ENCODE measurements around the gene HDAC10.

The HDAC10 gene

DNA sequence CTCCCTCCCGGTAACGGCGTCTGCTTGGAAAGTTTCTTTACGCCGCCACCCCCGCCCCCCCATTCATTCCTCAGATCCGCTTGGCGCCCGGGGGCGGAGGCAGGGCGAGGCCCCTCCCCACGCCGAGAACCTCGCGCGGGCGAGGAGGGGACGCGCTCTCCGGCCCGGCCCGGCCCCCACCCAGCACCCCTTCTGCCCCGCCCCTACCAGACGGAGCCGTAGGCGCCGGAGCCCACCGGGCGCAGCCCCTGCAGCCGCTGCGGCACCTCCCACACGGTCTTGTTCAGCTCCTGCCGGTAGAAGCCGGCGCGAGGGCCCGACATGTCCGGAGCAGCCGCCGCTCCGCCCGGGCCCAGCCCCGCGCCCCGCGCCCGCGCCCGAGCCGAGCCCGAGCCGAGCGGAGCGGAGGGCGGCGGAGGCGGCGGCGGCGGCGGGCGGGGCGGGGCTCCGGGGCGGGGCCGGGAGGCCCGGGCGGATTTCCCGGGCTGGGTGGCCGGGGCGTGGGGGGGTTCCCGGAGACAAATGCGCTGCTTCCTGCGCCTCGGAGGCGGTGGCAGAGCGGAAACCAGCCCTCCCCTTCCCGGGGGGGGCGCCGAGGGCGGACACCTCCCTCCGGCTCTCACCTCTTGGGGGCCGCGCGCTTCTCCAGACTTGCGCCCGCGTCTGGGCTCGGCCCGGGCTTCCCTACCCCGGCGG, 19.1 kb upstream of the HDAC10 start, which contains the start of gene MAPK11:
Gene MAPK11 (minus strand): TSS at position 411 of the 696 bp plus-strand sequence. CDS start 88 bp downstream, at position 323.
- peak; percentile 21 for DNase-seq

GRCh38 chr22:50269573-50269969, 18.5 kb upstream of the HDAC10 start:
- DNase-seq, result no peak

DNA sequence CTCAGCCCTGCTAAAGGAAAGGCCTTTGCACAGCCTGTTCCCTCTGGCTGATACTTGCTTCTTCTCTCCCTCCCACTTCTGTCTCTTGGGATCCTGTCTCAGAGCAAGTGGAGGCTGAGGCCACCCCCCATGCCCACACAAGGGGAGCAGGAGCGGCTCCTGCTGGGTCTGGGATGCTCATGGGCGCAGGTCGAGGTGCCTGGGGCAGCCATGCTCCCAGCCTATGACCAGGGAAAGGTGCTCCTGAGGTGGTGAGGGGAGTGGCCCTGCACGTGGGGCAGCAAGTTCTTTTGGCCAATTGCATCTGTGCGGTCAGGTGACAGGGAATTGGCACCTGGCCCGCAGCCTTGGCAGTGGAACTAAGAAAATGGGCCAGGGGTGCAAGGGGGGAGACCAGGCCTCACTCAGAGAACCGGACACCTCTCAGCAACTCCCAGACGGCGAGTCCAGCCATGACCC, 17.6 kb upstream of the HDAC10 start:
- DNase-seq, result peak; percentile 30

- DNase-seq, result no peak
These were observed 16.7 kb upstream of the HDAC10 start for GRCh38 chr22:50267591-50268390.

DNA sequence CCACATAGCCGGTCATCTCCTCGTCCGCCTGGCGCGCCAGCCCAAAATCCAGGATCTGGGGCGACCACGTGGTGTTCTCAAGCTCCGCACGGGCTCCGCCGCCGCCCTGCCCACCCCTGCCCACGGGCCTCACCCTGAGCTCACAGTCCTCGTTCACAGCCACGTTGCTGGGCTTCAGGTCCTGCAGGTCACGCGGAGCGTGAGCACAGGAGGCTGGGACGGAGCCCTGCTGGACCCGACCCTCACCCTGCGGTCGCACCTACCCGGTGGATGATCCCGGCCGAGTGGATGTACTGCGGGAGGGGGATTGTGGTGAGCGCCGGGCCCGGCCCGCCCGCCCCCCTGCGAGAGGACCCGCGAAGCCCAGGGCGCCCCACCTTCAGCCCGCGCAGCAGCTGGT, 15.9 kb upstream of the HDAC10 start:
- DNase-seq, result no peak

DNA sequence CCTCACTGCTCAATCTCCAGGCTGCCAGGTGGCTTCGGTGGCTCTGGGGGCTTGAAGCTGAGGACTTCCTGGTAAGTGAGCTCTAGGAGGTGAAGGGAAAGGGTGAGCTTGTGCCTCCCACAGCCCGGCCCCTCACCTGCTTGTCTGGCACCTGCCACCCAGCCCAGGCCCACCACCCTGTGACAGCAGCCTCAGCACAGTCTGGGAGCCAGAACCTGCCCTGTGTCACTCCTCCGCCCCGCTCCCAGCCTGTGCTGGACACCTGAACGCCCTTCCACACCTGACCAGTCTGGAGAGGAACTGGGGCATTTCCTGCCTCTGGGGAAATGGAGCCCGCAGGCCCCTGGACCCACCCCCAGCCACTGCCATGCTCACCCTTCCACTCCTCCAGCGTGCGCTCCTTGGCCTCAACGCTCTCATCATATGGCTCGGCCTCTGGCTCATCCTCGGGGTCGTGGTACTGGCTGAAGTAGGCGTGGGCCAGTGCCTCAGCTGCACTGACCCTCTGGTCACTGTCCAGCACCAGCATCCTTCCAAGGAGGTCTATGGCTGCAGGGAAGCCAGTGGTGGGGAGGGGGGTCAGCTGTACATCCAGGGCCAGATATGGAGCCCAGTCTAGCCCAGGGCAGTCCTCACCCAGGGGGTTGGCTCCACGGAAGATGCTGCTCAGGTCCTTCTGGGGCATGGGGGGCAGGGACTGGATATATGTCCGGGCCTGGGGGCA, 14.0 kb upstream of the HDAC10 start:
- no peak for DNase-seq

GRCh38 chr22:50264104-50264745, 13.2 kb upstream of the HDAC10 start:
- DNase-seq, result no peak

- DNase-seq, result no peak
These were observed 12.0 kb upstream of the HDAC10 start for GRCh38 chr22:50262973-50263617.

DNA sequence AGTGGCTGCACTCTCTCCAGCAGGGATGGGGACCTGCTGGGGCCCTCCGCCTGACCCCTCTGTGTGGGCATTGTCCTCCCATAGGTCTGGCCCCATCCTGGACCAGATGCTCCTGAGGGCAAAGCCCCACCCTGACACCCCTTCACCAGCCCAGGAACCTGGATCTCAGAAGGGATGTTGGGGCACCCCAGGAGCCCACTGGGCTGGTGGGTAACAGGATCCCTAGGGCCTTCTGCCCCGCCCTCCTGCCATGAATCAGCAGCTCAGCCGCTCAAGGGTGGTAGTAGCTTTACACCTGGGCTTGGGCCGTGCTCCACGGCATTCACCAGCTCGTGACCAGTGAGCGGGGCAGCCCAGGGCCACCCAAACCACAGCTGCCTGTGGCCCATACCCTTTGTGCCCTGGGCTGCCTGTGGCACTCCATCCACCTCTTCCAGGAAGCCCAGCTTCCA, 11.4 kb upstream of the HDAC10 start:
- peak; percentile 34 for DNase-seq

DNA sequence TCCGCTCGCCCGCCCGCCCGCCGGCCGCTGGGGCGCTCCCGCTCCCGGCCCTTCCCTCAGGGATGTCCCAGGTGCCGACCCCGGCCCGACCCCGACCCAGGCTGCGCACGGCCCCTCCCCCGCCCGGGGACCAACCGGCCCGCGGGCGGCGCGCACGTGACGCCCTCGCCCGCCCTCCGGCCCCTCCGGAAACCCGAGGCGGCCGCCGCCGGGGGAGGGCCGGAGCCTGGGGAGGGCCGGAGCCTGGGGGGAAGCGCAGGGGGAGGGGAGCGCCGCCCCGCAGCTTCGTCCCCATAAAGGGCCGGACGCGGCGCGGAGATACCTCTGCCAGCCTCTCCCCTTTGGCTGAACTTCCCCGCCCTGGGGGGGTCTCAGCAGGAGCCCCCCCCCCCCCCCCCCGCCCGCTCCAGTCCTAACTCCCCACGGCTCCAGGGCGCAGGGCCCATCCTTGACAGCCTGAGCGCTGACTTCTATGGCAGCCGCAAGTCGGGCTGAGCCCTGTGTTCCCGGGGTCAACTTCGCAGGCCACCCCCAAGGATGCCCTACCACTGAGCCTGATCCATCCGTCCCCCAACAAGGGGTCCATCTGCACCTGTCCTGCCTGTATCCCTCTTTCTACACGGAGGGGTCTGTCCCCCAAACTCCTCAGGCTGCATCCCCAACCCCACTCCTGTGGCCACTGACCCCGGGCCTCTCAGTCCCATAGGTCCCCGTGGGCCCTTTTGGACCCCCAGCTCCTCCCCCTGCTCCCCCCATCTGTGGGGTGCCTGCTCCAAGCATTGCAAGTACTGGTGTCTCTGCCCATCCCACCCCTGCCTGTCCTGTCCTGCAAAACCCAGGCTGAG, 10.8 kb upstream of the HDAC10 start, which contains the start of gene MAPK12:
Gene MAPK12 (minus strand): TSS at position 69 of the 845 bp plus-strand sequence. CDS start 174 bp downstream, outside the sequence.
- DNase-seq, result peak; percentile 15

DNA sequence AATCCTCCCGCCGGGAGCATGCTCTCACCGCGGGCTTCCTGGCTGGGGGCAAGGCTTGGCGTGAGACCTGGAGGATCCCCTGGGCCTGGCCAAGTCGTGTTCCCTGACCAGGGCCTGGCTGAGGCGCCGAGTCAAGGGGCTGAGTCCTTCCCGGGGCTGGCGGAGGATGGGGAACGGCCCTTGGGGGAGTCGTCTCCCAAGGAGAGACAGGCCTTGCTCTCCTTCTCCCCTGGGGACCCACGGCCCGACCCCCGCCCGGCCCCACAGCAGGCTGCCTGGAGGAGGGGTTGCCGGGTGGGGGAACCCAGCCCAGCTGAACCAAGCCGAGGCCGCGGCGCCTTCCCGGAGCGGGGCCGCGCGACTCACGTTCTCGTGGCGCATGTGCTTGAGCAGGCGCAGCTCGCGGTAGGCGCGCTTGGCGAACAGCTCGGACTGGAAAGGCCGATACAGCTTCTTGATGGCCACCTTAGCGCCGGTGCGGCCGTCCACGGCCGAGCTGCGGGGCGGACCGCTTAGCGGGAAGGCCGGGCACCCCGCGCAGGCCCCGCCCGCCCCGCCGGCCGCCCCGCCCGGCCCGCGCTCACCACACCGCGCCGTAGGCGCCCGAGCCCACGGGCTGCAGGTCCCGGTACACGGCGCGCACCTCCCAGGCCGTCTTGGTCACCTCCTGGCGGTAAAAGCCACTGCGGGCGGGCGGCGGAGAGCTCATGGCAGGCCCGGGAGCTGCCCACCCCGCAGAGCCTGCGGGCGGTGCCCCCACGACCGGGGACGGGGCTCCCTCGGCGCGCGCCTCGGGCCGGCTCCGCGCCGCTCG, 9.9 kb upstream of the HDAC10 start:
- peak; percentile 14 for DNase-seq

DNA sequence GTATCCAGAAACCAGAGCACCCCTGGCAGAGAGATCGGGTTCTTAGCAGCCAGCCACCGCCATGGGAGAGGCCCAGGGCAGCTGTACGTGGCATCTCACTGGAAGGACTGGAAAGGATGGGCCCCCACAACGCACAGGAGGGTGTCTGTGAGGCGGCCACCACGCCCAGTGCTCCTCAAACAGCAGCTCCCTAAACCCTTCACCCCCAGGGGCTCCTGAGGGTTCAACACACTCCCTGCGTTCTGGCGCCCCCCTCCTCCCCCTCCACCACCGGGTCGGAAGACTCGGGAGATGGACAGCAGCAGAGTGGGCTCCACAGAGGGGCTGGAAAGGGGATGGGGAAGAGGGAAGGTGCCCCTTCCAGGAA, 9.4 kb upstream of the HDAC10 start:
- no peak for DNase-seq

- DNase-seq, result no peak
These were observed 8.2 kb upstream of the HDAC10 start for GRCh38 chr22:50259302-50259701.

DNA sequence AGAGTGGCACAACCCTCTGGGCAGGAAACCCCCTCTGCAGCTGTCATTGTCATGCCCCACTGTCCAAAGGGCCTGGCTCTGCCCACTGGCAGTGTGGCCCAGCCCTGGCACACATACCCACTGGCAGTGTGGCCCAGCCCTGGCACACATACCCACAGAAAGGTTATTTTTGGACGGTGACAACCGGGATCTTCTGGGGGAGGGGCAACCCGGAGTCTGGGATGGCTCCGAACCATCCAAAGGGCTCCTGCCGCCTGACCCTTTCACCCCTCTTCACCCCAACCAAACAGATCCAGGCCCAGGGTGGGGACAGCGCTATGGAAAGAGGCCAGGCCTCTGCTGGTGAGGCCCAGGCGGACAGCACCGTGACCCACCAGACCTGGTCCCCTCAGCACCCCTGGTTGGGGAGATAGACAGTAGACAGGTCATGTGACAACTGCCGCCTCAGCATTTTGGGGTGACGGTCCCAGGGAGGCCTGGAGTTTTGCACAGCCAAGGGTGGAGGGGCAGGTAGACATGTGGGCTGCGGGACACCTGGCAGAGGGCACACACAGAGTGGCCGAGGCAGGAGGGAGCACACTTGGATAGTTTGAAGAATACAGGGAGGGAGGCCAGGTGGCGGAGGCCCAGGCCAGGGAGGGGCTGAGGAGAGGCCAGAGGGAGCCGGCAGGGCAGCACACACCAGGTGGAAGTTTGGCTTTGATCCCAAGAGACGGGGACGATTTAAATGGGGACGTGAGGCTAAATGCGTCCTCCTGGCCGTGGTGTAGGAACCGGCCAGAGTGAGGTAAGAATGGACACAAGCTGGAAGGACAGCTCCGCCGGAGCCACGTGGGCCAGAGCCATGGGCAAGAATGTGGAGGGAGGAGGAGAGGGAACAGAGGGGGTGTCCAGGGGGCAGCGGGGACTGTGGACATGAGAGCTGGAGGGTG, 7.6 kb upstream of the HDAC10 start:
- DNase-seq, result no peak

- no peak for DNase-seq
These were observed 6.6 kb upstream of the HDAC10 start for GRCh38 chr22:50257451-50258360.

DNA sequence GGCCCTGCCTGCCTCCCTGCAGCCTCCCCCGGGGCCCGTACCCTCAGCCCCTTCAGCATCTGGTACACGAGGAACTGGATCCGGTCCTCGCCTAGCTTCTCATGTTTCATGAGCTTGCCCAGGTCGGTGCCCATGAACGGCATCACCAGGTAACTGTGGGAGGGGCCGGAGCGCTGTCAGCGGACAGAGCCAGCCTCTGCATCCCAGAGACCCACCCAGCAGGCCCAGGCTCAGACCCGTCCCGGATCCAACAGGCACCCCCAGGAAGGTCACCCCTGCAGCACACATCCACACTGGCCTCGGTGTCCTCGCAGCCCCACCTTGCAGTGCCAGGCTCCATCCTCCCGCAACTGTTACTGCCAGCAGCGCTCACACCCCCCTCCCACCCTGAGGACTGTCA, 6.0 kb upstream of the HDAC10 start:
- no peak for DNase-seq

DNA sequence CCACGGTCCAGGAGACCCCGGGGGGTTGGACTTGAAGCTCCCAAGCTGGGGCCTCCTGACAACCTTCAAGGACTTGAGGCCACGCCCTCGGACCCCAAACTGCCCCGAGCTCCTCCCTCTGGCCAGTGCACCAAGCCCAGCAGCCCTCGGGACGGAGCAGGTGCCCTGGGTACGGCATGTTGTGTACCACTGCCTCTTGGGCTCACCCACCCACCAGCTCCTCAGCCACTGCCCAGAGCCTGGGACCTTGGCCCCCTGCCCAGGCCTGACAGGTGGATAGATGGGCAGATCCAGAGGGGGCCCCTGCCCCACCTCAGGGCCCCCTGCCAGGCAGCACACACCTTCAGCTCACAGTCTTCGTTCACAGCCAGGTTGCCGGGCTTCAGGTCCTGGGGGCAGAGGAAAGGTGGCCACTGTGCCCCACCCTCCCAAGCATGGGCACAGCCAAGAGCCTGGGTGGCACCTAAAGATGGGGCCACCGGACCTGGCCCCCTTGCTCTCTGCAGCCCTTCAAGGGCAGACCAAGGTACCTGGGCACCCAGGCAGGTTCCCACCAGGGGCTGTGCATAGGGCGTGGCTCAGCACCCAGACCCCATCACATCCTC, 5.3 kb upstream of the HDAC10 start:
- DNase-seq, result no peak

DNA sequence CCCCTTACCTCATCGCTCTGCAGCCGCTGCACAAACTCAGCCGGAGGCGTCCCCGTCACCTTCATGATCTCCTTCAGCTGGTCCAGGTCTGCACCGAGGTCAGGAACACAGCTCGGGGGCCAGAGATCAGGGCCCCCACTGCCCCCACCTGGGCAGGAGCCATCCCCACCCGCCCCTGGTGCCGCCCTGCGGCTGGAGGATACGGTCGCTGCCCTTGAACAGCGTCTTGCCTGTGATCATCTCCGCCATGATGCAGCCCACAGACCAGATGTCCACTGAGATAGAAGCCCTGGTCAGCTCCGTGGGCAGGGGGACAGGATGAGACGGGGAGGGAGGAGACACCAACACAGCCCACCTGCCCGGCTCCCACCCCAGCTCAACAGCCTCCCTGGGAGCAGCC, 4.5 kb upstream of the HDAC10 start:
- DNase-seq, result no peak
